Activated CD4-positive, alpha-beta T cell treated with anti-CD3 and anti-CD28 coated beads for 1 hour (primary cell): Measurements from ENCODE around the gene SGCA.

Source experiments
- DNase-seq: peaks from one replicate; pipeline ENCODE4 v3.0.0-alpha.2; 2020

SGCA gene

DNA sequence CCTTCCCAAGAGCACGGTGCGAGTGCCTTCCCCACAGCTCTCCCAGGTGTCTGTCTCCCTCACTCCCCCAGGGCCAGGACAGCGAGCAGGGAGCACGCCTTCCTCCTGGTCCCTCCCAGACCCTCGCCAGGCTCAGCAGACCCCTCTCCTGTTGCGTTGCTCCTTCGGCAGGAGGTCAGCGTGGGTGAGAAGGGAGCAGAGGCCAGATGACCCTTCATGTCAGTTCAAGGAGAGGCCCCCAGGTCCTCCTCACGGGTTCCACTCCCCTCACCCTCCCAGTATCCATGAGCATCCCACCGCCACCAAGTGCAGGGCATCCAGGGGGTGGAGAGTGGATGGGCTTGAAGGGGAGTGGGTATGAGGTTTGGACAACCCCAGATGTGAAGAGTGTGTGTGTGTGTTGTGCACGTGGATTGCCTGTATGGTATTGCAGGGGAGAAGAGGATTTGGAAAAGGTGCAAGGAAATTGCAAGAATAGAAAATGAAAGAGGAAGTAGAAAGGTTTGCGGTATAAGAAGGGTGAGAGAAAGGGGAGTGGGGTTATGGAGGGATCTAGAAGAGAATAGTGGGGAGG, 17.7 kb downstream of the SGCA start:
- DNase-seq, result no peak

DNA sequence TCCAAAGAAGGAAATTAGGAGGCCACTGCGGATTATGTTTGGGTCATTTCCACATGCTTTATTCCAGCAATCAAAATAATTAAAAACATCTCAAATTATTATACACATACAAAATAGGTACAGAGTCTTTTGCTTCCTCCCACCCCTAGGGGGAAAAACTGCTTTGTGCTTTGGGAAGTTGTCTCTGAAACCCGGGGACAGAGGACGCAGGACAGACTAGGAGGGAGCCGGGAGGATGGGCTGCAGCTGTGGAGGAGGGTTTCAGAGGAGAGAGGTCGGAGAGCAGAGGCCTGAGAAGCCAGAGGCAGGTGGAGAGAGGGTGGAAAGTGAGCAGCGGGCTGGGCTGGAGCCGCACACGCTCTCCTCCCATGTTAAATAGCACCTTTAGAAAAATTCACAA, 18.3 kb downstream of the SGCA start:
- no peak for DNase-seq

- DNase-seq, result no peak
Observed at GRCh38 chr17:50184611-50185398, 19.0 kb downstream of the SGCA start.

DNA sequence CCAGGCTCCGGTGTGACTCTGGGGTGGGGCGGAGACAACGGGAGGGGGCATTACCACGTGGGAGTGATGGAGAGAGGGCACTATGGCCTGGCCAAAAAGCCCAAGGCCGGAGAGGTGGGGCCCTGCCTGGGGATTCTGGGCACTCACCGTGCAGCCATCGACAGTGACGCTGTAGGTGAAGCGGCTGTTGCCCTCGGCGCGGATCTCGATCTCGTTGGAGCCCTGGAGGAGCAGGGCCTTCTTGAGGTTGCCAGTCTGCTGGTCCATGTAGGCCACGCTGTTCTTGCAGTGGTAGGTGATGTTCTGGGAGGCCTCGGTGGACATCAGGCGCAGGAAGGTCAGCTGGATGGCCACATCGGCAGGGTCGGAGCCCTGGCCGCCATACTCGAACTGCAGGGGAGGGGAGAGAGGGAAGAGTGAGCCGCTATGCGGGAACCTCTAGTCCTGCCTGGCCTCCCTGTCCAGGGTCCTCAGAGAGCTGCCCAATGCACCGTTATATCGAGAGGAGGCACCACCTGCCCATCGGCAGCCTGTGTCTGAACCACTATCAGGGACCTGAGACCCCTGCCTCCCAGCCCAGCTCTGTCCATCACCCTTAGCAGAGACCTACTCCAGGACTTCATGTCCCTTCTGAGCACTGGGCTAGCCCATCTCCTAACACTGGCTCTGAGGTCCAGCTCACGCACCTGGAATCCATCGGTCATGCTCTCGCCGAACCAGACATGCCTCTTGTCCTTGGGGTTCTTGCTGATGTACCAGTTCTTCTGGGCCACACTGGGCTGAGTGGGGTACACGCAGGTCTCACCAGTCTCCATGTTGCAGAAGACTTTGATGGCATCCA, 20.0 kb downstream of the SGCA start:
- no peak for DNase-seq

DNA sequence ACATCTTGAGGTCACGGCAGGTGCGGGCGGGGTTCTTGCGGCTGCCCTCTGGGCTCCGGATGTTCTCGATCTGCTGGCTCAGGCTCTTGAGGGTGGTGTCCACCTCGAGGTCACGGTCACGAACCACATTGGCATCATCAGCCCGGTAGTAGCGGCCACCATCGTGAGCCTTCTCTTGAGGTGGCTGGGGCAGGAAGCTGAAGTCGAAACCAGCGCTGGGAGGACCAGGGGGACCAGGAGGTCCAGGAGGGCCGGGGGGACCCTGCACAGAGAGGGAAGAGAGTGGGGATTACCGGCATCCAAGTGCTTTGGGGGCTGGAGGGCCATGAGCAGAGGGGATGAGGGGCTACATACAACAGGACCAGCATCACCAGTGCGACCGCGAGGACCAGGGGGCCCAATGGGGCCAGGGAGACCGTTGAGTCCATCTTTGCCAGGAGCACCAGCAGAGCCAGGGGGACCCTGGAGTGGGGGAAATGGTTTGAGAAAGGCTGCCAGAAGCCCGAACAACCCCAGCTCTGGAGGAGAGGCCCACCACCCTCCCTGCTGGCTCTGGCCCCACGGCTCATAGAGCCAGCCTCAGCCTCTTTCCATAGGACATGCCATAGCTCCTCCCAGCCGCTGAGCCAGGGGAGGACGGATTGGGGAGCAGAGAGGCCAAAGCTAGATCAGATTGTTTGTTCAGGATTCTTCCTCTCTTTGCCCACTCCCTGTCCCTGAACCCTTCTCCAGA, 21.0 kb downstream of the SGCA start:
- DNase-seq, result no peak

GRCh38 chr17:50187394-50187725, 21.6 kb downstream of the SGCA start:
- DNase-seq, result no peak

DNA sequence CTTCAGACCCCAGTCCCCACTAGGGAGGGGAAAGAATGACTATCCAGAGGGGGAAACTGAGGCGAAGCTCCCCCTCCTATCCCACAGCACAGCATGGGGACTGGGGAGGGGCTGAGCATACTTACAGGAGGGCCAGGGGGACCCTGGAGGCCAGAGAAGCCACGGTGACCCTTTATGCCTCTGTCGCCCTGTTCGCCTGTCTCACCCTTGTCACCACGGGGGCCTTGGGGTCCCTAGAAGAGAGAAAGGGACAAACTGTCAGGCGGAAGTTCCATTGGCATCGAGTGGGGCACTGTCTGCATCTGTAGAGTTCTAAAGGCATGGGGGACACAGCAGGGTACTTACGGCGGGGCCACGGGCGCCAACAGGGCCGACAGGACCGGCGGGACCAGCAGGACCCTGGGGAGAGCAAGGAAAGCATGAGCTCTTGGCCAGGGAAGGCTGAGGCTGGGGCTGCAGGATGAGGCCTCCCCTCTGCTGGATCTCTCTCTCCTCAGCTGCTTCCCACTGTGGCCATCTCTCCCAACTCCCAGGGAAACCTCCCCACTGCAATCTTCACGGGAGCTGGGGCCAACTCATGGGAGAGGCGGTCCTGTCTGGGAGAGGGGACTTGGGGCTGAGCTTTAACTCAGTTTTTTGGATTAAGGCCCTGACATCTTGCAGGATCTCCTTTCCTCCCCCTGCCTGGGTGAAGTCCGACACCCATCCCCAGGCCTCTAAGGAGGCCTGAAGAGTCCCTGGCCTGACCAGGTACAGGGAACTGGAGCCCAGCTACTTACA, 22.1 kb downstream of the SGCA start:
- DNase-seq, result no peak

- no peak for DNase-seq
Observed at GRCh38 chr17:50188531-50188920, 22.7 kb downstream of the SGCA start.

GRCh38 chr17:50188921-50189549, 23.2 kb downstream of the SGCA start:
- DNase-seq, result no peak

GRCh38 chr17:50189550-50190292, 23.9 kb downstream of the SGCA start:
- no peak for DNase-seq

- no peak for DNase-seq
Observed at GRCh38 chr17:50190293-50190602, 24.4 kb downstream of the SGCA start.

DNA sequence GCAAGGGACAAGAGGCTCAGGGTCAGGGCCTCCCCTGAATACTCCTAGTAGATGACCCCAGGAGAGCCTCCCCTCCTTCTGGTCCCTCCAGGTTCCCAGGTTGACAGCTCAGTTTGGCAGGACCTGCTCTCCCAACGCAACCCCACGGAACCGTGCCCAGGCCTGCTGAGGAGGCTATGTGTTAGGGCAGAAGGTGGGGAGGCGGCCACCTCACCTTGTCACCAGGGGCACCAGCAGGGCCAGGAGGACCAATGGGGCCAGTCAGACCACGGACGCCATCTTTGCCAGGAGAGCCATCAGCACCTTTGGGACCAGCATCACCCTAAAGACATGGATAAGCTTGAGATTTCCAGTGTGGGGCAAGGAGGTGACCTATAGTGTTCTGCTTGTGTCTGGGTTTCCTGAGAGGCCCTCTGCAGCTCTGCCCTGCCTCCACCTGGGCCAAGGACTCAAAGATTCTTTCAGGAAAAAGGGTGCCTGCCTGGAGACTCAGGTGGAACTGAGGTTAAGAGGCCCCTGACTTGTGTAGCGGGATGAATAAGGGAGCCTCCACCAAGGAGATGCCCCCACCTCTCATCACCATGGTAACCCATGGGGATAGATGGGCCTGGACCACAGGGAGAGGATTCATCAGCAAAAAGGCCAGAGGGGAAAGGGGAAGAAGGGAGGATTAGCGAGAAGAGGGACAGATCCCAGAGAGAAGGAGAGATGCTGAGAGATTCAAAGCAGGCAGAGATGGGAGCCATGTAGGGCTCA, 25.0 kb downstream of the SGCA start:
- DNase-seq, result no peak

DNA sequence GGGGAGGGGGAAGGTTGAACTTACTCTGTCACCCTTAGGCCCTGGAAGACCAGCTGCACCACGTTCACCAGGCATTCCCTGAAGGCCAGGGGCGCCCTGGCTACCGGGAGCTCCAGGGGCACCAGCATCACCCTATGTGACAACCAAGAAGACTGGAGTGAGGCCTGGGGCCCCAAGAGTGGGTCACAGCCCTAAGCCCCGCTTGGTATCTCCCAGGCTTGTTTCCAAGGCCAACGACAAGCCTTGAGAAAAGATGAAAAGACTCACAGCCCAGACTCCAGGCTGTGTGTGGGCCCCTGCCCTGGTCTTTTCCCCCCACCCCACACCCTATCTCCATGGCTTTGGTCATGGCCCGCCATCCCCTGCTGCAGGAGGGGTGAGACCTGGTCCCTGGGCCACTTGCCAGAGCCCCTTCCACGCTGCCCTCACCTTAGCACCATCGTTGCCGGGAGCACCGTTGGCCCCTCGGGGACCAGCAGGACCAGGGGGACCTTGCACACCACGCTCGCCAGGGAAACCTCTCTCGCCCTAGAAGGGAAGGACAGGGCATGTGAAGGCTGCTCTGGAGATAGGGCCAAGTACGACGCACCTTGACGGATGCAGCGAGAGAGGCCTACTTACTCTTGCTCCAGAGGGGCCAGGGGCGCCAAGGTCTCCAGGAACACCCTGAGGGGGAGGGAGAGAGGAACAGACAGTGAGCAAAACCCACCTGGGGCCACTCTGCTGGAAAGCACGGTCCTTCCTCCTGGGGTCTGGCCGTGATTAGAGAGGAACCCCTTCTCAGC, 25.7 kb downstream of the SGCA start:
- no peak for DNase-seq

- DNase-seq, result no peak
Observed at GRCh38 chr17:50192144-50192617, 26.4 kb downstream of the SGCA start.

DNA sequence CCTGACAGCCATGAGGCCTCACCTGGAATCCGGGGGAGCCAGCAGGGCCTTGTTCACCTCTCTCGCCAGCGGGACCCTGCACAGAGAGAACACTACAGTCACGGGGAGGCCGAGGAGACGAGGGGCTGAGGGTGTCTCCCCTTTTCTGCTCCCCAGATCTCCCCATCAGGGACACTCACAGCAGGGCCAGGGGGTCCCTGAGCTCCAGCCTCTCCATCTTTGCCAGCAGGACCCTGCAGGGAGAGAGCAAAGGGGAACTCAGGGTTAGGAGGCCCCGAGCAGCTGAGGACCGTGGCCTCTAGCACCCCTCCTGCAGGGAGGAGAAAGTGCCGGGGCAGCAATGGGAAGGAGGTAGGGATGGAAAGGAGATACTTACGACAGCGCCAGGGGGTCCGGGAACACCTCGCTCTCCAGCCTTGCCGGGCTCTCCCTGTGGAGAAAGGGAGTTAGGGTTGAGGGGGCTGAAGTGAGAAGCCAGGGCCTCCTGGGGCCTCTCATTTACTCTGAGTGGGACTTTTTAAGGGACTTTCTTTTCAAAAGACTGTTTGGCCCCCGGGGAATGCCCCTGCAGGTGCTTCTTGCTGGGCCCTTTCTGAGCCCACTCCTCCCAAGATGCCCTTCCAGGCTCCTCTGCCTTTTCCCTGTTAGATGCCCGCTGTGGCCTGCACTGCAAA, 26.9 kb downstream of the SGCA start:
- DNase-seq, result no peak

DNA sequence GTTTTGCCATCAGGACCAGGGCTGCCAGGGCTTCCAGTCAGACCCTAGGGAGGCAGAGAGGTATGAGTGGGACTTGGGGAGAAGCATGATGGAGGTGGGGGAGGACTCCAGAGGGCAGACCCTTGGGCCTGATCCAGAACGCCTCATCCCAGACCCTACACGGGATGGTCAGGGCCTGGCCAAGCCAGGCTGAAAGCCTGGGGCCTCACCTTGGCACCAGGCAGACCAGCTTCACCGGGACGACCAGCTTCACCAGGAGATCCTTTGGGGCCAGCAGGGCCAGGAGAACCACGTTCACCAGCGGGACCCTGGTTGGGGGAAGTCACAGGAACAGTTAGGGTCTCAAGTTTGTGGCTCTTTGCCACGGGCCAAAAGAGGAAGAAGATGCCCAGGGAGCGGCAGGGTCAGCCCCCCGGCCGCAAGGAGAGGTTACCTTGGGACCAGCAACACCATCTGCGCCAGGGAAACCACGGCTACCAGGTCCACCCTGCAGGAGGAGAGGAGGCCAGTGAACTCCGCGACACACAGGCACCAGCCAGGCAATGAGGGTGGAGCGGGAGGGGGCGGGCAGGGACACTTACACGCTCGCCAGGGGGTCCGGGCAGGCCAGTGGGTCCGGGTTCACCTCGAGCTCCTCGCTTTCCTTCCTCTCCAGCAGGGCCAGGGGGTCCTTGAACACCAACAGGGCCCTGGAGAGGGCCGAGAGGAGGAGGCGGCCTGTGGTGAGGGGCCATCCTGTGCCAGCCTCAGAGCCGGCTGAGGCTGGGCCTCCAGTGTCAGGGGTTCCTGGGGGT, 28.5 kb downstream of the SGCA start:
- no peak for DNase-seq

- DNase-seq, result no peak
Observed at GRCh38 chr17:50194934-50195865, 29.4 kb downstream of the SGCA start.
